ENCODE results near the gene HEXIM1. TPM values are rescaled to one million over a fixed set of nuclear protein-coding genes. Genes with fewer than 3 reads are reported as not detected.

Gene HEXIM1
- total RNA-seq, 1 experiment from 2014 or later, result 57.2 TPM

GRCh38 chr17:45110676-45111611 is 37.3 kb upstream of the HEXIM1 start:
- no peaks in the 10 kb centered on the region for H3K9me3 Mint-ChIP-seq (ENCODE audit: low read depth, unreplicated experiment)
- no peaks in the 10 kb centered on the region for H3K27me3 Mint-ChIP-seq (ENCODE audit: unreplicated experiment)
- no peaks in the 10 kb centered on the region for H3K4me1 Mint-ChIP-seq (ENCODE audit: low read depth, unreplicated experiment)
- no peak for DNase-seq
- CTCF ChIA-PET, result interaction anchor here (0.6 to 0.7 kb wide), 3 partner anchors 90 to 803 kb away, joined by 3 read pairs; no protein-coding TSS in a partner anchor
- H3K4me3 Mint-ChIP-seq (ENCODE audit: low read depth, unreplicated experiment), result no peak overlapping the region
- TF ChIP-seq, protein P1, sequence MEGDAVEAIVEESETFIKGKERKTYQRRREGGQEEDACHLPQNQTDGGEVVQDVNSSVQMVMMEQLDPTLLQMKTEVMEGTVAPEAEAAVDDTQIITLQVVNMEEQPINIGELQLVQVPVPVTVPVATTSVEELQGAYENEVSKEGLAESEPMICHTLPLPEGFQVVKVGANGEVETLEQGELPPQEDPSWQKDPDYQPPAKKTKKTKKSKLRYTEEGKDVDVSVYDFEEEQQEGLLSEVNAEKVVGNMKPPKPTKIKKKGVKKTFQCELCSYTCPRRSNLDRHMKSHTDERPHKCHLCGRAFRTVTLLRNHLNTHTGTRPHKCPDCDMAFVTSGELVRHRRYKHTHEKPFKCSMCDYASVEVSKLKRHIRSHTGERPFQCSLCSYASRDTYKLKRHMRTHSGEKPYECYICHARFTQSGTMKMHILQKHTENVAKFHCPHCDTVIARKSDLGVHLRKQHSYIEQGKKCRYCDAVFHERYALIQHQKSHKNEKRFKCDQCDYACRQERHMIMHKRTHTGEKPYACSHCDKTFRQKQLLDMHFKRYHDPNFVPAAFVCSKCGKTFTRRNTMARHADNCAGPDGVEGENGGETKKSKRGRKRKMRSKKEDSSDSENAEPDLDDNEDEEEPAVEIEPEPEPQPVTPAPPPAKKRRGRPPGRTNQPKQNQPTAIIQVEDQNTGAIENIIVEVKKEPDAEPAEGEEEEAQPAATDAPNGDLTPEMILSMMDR (IDR thresholded peaks at IDR 0.05; ENCODE audit: unreplicated experiment), result no peak
- peaks cover 61% of the 10 kb centered on the region for H3K36me3 Mint-ChIP-seq (ENCODE audit: insufficient read depth, unreplicated experiment)
- intact Hi-C loops (cut with micrococcal nuclease; ENCODE audit: unreplicated experiment), result no loop called here
- H3K27ac Mint-ChIP-seq (ENCODE audit: unreplicated experiment), result no peak overlapping the region
- BruUV-seq (replicated peaks), result no TSS peak

GRCh38 chr17:45111850-45112249 is 36.4 kb upstream of the HEXIM1 start:
- intact Hi-C loops (cut with micrococcal nuclease; ENCODE audit: unreplicated experiment), result no loop called here
- no peaks in the 10 kb centered on the region for H3K27me3 Mint-ChIP-seq (ENCODE audit: unreplicated experiment)
- H3K4me3 Mint-ChIP-seq (ENCODE audit: low read depth, unreplicated experiment), result no peak overlapping the region
- CTCF ChIA-PET, result interaction anchor here (0.6 to 1.0 kb wide), 6 partner anchors 24 to 804 kb away, joined by 3 to 4 read pairs (median 3); partner anchors contain the start of genes ACBD4 and HEXIM1
- peaks cover 59% of the 10 kb centered on the region for H3K36me3 Mint-ChIP-seq (ENCODE audit: insufficient read depth, unreplicated experiment)
- TF ChIP-seq, protein P1 (IDR thresholded peaks at IDR 0.05; ENCODE audit: unreplicated experiment), result no peak
- DNase-seq, result no peak
- no peaks in the 10 kb centered on the region for H3K4me1 Mint-ChIP-seq (ENCODE audit: low read depth, unreplicated experiment)
- no TSS peak for BruUV-seq (replicated peaks)
- no peak overlapping the region for H3K27ac Mint-ChIP-seq (ENCODE audit: unreplicated experiment)
- no peaks in the 10 kb centered on the region for H3K9me3 Mint-ChIP-seq (ENCODE audit: low read depth, unreplicated experiment)

DNA sequence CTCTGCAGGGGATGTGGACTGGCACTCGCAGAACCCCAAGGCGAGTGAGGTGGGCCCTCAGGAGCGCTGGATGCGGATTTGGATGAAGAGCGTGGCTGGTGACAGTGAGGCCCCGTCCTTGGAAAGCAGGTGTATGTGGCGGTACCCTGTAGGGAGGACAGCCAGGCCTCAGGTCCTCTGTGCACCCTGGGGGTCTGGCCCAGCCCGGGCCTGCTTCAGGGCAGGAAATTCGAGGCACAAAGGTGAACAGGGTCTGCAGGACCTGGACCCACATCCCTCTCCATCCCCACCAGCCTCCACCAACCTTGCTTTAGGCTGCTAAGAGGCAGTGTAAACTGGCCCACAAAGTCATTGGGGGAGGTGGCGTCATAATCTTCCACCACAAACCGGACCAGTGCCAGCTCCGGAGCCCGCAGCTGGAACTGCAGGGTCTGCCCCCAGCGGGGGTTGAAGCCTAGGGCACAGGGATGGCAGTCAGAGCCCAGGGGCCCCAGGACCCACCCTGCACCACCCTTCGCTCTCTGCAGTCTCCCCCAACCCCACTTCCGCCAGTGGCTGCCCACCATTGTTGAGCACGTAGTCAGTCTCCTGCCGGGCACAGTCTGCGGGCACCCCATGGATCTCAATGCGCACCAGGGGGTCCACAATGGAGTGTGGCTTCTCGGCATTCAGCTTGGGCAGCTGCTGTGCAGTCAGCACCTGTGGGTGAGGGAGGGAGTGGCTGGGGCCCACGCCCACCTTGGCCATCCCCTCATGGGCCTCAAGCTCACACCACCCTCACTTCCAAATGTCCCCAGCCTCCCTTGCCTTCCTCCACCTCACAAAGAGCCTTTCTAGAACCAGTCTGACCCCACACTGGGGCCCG is 35.5 kb upstream of the HEXIM1 start:
- Mint-ChIP-seq H3K36me3 (ENCODE audit: insufficient read depth, unreplicated experiment) (peaks cover 54% of the 10 kb centered on the region), H3K4me1 (ENCODE audit: low read depth, unreplicated experiment) (no peaks in the 10 kb centered on the region), H3K27ac (ENCODE audit: unreplicated experiment) (no peak overlapping the region), H3K9me3 (ENCODE audit: low read depth, unreplicated experiment) (no peaks in the 10 kb centered on the region), H3K4me3 (ENCODE audit: low read depth, unreplicated experiment) (no peak overlapping the region), H3K27me3 (ENCODE audit: unreplicated experiment) (no peaks in the 10 kb centered on the region)
- intact Hi-C loops (cut with micrococcal nuclease; ENCODE audit: unreplicated experiment), result no loop called here
- no TSS peak for BruUV-seq (replicated peaks)
- DNase-seq, result no peak
- TF ChIP-seq, protein P1 (IDR thresholded peaks at IDR 0.05; ENCODE audit: unreplicated experiment), result no peak
- CTCF ChIA-PET, result interaction anchor here (1.0 kb wide), 1 partner anchor 36 kb away, joined by 3 read pairs; the partner anchor contains the start of gene HEXIM1

DNA sequence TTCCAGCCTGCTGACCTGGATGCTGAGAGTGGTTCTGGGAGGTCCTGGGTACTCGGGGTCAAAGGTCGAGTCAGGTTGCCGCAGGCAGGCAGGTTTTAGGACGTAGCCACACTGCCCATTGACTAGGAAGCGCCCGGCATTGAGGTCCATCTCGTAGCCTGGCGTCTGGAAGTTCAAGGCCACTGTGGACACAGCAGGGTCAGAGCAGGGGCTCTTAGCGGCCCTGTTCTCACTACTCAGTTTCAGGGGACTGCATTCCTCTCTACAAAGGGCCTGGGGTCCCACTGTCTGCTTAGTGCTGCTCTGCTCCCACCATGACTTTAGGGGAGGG is 34.9 kb upstream of the HEXIM1 start:
- Mint-ChIP-seq H3K9me3 (ENCODE audit: low read depth, unreplicated experiment) (no peaks in the 10 kb centered on the region), H3K27me3 (ENCODE audit: unreplicated experiment) (no peaks in the 10 kb centered on the region), H3K4me1 (ENCODE audit: low read depth, unreplicated experiment) (no peaks in the 10 kb centered on the region), H3K27ac (ENCODE audit: unreplicated experiment) (no peak overlapping the region), H3K4me3 (ENCODE audit: low read depth, unreplicated experiment) (no peak overlapping the region), H3K36me3 (ENCODE audit: insufficient read depth, unreplicated experiment) (peaks cover 50% of the 10 kb centered on the region)
- no TSS peak for BruUV-seq (replicated peaks)
- DNase-seq, result no peak
- TF ChIP-seq, protein P1 (IDR thresholded peaks at IDR 0.05; ENCODE audit: unreplicated experiment), result no peak
- CTCF ChIA-PET, result no interaction called here
- intact Hi-C loops (cut with micrococcal nuclease; ENCODE audit: unreplicated experiment), result no loop called here

Data from Calu3 (cell line).